HK-2 (cell line): ENCODE measurements around the gene SHFL.

Experiments used
- DNase-seq: peaks from one replicate; pipeline ENCODE4 v3.0.0-alpha.2; 2018; ENCODE audit not compliant: unreplicated experiment

SHFL gene

GRCh38 chr19:10087296-10088061, 1.4 kb downstream of the SHFL start:
- no peak for DNase-seq

- DNase-seq, result no peak
Observed at GRCh38 chr19:10088949-10089554, 2.9 kb downstream of the SHFL start.

- no peak for DNase-seq
Observed at GRCh38 chr19:10089801-10090375, 3.8 kb downstream of the SHFL start.

DNA sequence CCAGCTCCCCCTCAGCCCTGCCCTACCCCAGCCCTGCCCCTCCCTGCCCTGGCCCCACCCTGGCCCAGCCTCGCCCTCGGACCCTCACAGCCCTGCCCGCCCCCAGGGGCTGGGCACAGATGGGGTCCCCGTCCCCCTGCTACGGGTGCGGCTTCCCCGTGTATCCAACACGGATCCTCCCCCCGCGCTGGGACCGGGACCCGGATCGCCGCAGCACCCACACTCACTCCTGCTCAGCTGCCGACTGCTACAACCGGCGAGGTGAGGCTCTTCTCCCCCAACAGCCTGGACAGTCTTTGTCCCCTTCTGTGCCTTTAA, 5.2 kb downstream of the SHFL start:
- no peak for DNase-seq

- no peak for DNase-seq
Observed at GRCh38 chr19:10091895-10092641, 6.0 kb downstream of the SHFL start.

GRCh38 chr19:10092648-10093294, 6.7 kb downstream of the SHFL start:
- DNase-seq, result no peak

DNA sequence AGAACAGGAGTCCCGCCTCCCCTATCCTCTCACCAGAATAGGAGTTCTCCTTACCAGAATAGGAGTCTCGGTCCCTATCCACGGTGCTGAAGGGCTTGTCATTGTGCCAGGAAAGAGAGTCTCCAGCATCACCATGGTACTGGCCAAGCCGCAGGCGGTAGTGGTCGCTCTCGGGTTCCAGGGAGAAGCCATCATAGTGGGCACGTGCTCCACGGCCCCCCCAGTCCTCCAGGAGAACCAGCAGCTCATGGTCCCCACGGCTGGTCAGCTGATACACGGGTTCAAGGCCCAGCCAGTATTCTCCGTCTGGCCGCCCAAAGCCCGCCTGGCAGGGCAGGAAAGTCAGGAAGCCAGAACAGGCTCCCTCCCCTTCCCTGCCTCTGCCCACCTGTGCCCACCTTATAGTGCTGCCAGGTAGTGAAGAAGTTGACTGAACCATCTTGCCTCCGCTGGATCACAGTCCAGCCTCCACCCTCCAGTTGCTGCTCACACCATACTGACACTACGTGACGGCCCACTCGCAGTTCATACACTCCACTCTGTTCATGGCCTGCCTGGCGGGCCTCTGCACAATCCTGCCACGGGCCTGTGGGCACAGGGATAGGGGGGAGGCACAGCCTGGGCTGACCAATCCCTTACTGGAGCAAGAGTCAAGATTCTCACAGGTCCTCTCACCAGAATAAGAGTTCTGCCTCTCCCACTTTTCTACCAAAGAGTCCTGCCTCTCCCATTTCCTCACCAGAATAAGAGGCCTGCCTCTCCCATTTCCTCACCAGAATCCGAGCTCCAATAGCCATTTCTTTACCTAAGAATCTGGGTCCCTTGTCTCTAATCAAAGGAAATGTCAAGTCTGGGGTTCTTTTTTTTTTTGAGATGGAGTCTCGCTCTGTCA, 7.4 kb downstream of the SHFL start:
- no peak for DNase-seq

DNA sequence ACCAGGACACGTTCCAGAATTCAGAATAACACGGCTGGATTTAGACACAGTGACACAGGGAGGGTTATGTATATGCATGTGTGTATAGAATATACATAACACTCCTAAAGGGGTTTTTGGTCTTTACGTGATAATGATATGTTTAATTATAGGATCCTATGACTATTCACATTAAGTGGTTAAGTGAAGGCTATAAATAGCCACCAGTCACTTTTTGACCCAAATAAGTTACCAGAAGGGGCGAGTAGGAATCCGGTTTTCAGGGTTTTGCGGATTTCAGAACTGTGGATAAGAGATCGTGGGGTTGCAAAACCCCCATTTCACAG, 9.5 kb downstream of the SHFL start:
- DNase-seq, result no peak

DNA sequence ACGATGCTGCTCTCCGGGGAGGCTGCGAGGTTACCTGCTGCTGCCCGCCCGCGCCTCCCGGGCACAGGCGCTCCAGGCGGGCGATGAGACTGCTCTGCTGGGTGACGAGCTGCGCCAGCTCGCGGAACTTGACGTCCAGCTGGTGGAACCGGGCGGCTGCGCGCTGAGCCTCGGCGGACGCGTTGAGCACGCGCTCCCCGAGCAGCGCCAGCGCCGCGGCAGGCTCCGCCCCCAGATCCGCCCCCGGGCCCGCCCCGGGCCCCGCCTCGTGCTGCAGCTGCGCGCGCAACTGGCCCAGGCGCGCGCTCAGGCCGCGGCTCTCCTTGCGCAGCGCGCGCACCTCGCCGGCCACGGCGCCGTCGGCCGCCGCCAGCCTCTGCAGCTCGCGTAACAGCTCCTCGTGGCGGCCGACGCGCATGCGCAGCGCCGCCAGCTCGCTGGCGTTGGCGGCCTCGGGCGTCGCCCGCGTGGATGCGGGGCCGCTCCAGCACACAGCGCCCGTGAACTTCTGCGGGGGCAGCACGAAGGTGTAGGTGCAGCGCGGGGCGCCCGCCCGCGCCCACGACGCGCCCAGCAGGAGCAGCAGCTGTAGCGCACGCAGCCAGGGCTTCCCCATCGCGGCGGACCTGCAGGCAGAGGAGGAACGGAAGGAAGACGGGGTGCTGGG, 10.0 kb downstream of the SHFL start:
- DNase-seq, result peak; percentile 94

DNA sequence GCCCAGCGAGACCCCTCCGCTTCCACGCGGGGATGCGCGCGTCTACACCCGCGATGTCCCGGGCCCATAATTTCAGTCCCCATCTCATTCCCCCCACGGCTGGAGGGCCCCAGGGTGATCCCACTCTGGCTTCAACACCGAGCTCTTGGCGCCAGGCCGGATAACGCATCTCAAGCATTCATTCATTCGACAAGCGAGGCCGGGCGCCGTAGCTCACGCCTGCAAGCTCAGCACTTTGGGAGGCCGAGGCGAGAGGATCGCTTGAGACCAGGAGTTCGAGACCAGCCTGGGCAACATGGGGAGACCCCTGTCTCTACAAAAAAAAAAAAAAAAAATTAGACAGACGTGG, 10.5 kb downstream of the SHFL start:
- no peak for DNase-seq

DNA sequence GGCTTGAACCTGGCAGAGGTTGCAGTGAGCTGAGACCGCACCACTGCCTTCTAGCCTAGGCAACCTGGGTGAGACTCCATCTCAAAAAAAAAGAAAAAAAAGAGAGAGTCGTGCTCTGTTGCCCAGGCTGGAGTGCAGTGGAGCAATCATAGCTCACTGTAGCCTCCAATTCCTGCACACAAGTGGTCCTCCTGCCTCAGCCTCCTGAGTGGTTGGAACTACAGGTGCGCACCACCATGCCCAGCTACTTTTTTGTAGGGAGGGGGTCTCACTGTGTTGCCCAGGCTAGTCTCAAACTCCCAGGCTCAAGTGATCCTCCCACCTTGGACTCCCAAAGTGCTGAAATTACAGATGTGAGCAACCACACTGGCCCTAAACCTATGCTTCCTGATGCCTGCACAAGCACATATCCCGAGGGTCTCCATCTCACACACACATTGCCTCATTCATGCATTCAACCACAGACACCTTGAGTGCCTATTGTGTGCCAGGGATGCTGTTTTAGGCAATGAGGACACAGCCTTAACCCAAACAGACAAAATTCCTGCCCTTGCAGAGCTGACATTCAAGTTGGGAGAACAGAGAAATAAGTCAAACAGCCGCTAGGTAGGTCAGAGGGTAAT, 14.2 kb downstream of the SHFL start:
- DNase-seq, result no peak

- no peak for DNase-seq
Observed at GRCh38 chr19:10102787-10103236, 16.7 kb downstream of the SHFL start.

DNA sequence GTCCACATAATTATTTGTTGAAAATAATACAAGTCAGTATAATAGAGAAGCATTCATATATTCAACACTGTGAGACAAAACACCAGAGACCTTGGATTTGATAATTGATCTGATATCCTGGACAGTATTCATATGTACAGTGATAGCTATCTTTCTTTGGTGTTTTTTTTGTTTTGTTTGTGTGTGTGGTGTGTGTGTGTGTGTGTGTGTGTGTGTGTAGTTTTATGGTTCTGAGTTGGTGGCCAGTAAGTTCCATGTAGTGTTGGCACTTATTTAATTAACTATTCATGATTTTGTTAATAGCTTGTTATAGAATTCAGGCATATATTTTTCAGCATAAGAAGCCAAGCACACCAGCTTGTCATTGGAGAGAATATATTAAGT, 18.0 kb downstream of the SHFL start:
- no peak for DNase-seq

DNA sequence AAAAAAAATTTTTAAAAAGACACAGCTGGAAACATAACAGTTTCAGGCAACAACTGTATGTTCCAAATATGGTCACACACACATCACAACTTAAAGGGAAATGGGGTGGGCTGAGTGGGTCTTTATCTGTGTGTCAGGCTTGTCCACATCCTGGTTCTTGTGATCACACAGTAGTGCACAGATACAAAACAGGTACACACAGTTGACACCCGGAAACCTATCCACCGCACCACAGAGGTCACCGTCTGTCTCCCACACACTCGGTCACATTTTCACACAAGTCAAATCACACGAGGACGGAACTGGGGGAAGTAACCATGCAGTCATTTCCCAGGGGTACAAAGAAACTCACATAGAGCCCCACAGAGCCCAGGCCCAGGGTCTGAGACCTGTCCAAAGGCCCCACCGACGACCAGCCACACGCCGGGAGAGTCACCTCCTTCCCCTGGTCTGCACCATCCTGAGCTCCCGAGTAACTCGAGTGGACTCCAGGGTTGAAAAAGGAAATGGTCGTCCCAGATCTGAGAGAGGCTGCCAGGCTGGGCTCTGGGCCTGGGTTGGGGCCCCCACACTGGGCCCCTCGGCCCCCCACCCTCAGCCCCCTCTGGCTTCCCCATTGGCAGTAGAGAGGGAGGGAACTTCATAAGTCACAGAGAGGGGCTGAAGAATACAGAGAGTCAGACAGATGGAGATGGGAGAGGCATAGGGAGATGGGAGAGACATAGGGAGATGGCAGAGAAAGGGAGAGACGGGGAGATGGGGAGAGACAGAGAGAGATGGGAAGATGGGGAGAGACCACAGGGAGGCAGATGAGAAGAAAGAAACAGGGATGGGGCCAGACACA, 18.8 kb downstream of the SHFL start:
- no peak for DNase-seq

DNA sequence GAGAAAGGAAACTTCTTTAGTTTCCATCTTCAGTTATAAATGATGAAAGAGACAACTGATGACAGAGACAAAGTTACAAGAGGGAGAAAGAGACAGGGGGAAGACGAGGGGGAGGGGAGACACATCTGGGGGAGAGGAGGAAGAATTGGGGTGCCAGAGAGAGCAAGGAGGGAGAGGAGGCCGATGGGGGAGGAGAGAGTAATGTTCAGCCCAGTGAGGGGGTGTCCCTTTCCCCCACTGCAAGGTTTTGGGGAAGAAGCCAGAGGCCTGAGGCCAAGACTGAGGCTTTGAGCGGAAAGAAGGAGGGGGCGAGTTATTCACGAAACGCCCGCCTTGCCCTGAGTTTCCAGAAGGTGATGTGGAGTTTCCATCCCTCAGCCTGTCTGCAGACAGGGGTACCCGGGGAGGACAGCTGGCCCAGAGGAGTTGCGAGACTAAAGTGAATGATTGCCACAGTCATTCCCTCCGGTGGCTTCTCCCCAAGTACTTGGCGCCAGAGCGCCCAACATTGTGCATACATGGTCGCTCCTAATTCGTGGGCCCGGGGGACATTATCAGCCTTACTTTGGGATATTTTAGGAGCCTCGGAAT, 19.5 kb downstream of the SHFL start:
- no peak for DNase-seq

DNA sequence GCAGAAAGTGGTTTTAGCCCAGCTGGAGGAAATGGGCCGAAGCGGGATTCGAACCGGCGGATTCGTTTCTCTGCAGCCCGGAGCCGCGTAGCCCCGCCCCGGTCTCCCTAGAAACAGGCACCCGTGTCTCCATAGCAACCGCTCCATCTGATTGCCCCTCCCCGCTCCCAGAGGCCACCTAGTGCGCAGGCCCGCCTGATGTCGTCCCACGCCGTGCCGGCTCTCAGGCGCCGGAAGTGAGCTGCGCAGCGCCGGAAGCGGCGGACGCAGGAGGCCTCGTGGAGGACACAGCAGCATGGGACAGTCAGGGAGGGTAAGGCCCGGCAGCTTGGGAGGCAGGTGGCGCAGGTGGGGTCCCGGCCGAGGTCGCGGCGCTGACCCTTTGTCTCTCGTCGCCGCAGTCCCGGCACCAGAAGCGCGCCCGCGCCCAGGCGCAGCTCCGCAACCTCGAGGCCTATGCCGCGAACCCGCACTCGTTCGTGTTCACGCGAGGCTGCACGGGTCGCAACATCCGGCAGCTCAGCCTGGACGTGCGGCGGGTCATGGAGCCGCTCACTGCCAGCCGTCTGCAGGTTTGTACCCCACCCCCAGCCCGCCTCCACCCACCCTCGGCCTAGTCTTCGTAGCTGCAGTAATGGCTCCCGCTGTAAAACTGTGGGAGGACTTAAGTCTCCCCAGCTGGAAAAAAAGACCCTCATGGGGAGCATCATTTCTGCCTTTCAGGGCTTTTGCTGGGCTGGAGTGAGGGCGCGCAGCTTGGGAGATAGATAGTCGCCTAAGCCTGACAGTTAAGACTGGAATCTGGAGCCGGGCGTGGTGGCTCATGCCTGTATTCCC, 20.2 kb downstream of the SHFL start, which contains the start of gene PPAN:
TSS of gene PPAN (plus strand) at position 263 of the 837 bp plus-strand sequence. CDS start at position 296, 33 bp downstream.
- peak; percentile 98 for DNase-seq

GRCh38 chr19:10107254-10107653, 21.1 kb downstream of the SHFL start:
- DNase-seq, result no peak

DNA sequence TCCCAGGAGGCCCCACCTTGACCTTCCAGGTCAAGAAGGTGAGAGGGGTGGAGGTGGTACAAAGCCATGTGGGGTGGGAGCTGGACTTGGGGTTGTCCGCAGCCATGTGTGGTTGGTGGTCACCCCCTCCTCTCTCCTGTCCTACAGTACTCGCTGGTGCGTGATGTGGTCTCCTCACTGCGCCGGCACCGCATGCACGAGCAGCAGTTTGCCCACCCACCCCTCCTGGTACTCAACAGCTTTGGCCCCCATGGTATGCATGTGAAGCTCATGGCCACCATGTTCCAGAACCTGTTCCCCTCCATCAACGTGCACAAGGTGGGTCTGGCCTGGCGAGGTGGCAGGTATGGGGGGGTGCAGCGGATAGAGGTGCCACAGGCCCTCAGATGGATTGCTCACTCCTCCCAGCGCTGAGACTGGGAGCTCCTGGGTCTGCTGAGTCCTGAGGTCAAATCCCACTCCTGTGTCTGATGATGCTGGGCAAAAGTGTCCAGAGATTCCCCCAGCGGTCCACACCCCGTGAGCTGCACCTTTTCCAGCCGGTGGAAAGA, 21.8 kb downstream of the SHFL start:
- DNase-seq, result no peak
